PFSK-1 (cell line): ENCODE data around the gene MAGEB17.

Source experiments
- FOXP2 ChIP-seq: optimal IDR thresholded peaks from 2 replicates; pipeline ENCODE3; 2011; ENCODE audit warnings: borderline replicate concordance, control low read depth, inconsistent platforms; ENCODE audit not compliant: insufficient read depth; ENCODE audit errors: extremely low read length, extremely low read depth
- POLR2AphosphoS5 ChIP-seq: IDR thresholded peaks from 2 replicates; pipeline ENCODE4 v1.6.1; 2012; ENCODE audit warnings: low read depth, mild to moderate bottlenecking, control low read depth, low read length, moderate library complexity
- REST ChIP-seq, 2 experiments: IDR thresholded peaks; 2 replicates each; pipeline versions ENCODE4 v1.6.1 to v1.8.0; 2011 to 2012; ENCODE audit warnings: low read depth in 2 of 2, low read length in 2 of 2, control low read depth in 1 of 2, inconsistent platforms in 1 of 2, mild to moderate bottlenecking in 1 of 2, moderate library complexity in 1 of 2; ENCODE audit not compliant: insufficient read depth in 1 of 2
- SIN3A ChIP-seq: IDR thresholded peaks from 2 replicates; pipeline ENCODE4 v1.6.1; 2012; ENCODE audit warnings: mild to moderate bottlenecking, low read length, moderate library complexity, borderline replicate concordance; ENCODE audit not compliant: insufficient read depth
- TAF1 ChIP-seq: IDR thresholded peaks from 2 replicates; pipeline ENCODE4 v1.6.1; 2012; ENCODE audit warnings: low read length, control low read depth, borderline replicate concordance; ENCODE audit not compliant: insufficient read depth

MAGEB17 gene

GRCh38 chrX:16208601-16209000, 41.3 kb downstream of the MAGEB17 start:
- TF ChIP-seq POLR2AphosphoS5 (no peak), TAF1 (no peak), SIN3A (no peak), REST (IDR thresholded peaks at IDR 0.05; ENCODE audit: insufficient read depth in 1 of 2, low read depth in 2 of 2, low read length in 2 of 2) (no peak), FOXP2 (no peak)

GRCh38 chrX:16210061-16210460, 42.8 kb downstream of the MAGEB17 start:
- TF ChIP-seq FOXP2 (no peak), POLR2AphosphoS5 (no peak), TAF1 (no peak), SIN3A (no peak), REST (IDR thresholded peaks at IDR 0.05; ENCODE audit: insufficient read depth in 1 of 2, low read depth in 2 of 2, low read length in 2 of 2) (no peak)

DNA sequence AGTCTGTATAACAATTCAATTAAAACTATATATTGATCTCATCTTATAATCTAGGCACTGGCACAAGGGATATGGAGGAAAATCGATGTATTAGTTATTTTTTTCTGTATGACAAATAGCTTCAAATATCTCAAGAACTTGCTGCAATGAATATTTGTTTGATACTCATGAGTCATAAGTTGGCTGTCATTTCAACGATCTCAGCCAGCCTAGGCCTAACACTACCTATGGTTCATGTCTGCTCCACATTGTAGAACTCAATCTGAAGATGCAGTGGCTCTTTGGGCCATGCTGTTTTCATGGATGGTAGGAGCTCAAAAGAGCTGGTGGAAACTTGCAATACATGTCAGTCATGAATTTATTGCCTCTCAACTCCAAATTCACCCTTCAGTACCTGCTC, 44.7 kb downstream of the MAGEB17 start:
- TF ChIP-seq POLR2AphosphoS5 (no peak), REST (IDR thresholded peaks at IDR 0.05; ENCODE audit: insufficient read depth in 1 of 2, low read depth in 2 of 2, low read length in 2 of 2) (no peak), FOXP2 (no peak), TAF1 (no peak), SIN3A (no peak)

- TF ChIP-seq SIN3A (no peak), REST (IDR thresholded peaks at IDR 0.05; ENCODE audit: insufficient read depth in 1 of 2, low read depth in 2 of 2, low read length in 2 of 2) (no peak), FOXP2 (no peak), TAF1 (no peak), POLR2AphosphoS5 (no peak)
Measured at GRCh38 chrX:16212436-16212835, 45.2 kb downstream of the MAGEB17 start.

- TF ChIP-seq SIN3A (no peak), POLR2AphosphoS5 (no peak), REST (IDR thresholded peaks at IDR 0.05; ENCODE audit: insufficient read depth in 1 of 2, low read depth in 2 of 2, low read length in 2 of 2) (no peak), TAF1 (no peak), FOXP2 (no peak)
Measured at GRCh38 chrX:16213961-16214360, 46.7 kb downstream of the MAGEB17 start.
